SK-N-DZ (cell line): ENCODE measurements around the gene MAP7D3.
"Not testable (repeated sequence)": the region's sequence is repeated elsewhere in the genome, so short reads cannot be mapped to it uniquely, and the experiment has no call there.

Source experiments
- DNase-seq: peaks from one replicate; pipeline ENCODE4 v3.0.0-alpha.2; 2015; ENCODE audit warnings: low spot score

Gene MAP7D3

DNA sequence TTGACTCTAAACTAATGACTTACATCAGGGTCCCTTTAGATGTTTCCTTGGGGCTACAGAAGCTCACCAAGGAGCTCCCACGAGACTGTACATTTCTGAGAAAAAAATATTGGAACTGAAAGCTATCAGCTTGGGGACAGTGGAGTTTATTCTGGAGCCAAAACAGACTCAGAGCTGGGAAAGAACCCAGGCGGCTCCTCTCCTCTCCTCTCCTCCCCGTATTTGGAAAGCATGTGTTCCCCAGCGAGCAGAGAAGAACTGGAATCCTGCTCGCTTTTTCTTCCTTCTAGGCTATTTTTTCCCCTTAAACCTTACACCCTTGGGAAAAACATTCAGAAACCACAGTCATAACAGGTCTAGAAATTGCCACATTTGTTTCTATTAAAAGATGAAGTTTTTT is 4.3 kb upstream of the MAP7D3 start:
- DNase-seq, result no peak

GRCh38 chrX:136250191-136251040 is 784 bp downstream of the MAP7D3 start:
- DNase-seq, result no peak

DNA sequence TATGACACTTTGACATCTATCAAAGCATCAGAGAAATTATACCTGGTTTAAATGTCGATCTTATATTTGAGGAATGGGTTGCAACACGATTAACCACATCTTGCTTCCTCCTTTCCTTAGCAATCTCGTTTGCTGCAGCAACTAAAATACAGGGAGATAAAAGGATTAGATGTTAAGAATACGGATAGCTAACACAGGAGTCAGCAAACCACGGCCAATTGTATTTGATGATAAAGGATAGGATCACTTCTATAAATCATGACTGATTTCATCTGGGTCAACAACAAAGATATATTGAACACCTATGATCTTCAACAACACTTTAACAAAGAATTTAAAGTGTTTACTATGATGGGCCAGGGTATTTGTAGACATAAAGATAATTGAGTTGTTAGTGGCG is 5.0 kb downstream of the MAP7D3 start:
- no peak for DNase-seq

DNA sequence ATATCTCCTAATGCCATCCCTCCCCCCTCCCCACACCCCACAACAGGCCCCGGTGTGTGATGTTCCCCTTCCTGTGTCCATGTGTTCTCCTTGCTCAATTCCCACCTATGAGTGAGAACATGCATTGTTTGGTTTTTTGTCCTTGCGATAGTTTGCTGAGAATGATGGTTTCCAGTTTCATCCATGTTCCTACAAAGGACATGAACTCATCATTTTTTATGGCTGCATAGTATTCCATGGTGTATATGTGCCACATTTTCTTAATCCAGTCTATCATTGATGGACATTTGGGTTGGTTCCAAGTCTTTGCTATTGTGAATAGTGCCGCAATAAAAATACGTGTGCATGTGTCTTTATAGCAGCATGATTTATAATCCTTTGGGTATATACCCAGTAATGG is 13.4 kb downstream of the MAP7D3 start:
- not testable (repeated sequence) for DNase-seq

GRCh38 chrX:136237074-136237473 is 14.1 kb downstream of the MAP7D3 start:
- no peak for DNase-seq

DNA sequence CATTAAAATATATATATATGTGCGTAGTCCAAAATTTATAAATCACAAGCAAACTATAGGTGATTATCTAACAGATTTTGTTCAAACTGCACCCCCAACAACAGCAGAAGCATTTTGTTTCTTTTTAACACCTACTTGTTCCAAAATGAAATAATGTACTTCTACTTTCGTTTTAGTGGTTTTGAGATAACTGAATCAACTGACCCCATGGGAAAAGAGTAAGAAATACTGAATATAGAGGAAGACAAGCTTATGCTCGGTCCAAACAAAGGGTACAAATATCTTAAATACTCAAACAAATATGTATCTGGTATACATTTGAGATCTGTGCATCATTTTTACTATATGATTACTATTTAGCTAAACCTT is 22.4 kb downstream of the MAP7D3 start:
- DNase-seq, result no peak

- DNase-seq, result no peak
Measured at GRCh38 chrX:136227948-136228838, 23.0 kb downstream of the MAP7D3 start.

DNA sequence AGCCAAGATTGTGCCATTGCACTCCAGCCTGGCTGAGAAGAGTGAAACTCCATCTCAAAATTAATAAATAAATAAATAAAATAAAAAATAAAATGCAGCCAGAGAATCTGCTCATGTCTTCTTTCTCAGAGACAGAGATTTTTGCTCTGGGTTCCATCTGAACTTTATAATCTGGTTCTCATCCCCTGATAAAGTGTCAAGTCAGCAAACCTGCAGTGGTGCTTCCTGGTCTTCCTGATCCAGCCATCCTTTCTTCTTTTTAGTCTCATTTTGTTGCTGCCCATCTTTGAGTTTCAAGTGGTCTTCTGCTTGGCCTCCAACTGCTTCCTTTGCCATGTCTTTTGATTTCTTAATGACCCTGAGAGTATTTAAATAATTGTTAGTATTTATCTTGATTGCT is 24.1 kb downstream of the MAP7D3 start:
- DNase-seq, result no peak

- no peak for DNase-seq
Measured at GRCh38 chrX:136221851-136222513, 29.2 kb downstream of the MAP7D3 start.

GRCh38 chrX:136220951-136221350 is 30.2 kb downstream of the MAP7D3 start:
- no peak for DNase-seq

DNA sequence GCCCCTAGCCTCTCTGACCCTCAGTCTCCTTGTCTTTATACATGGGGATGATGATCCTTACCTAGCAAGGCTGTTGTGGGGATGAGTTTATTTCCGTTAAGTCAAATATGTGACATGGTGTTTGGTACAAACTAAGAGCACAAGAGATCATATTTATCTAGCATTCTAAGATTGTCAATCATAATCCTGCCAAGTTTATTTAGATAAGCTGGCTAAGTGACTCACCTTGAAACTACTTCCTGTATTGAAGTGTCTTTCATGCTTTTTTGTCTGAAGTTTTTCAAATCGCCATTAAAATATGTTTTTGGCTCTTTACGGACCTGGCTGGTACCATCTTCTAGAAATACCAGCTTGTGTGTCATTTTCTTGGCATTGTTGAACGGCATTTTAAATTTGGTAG is 30.7 kb downstream of the MAP7D3 start:
- no peak for DNase-seq

DNA sequence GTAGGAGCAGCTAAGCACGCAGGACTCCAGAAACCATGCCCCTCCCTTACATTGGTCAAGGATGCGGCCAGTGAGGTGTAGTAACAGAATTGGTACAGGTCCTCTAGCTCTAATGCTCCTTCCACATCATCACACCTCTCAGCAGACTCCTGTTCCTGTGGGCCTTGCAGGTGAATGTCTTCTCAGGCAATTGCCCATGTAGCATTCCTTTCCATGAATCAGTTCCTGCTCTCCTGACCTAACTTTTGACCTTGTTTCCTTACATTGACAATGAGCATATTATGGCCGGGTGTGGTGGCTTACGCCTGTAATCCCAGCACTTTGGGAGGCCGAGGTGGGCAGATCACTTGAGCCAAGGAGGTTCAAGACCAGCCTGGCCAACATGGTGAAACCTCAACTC is 31.3 kb downstream of the MAP7D3 start:
- DNase-seq, result no peak

- DNase-seq, result no peak
Measured at GRCh38 chrX:136215559-136215958, 35.6 kb downstream of the MAP7D3 start.

DNA sequence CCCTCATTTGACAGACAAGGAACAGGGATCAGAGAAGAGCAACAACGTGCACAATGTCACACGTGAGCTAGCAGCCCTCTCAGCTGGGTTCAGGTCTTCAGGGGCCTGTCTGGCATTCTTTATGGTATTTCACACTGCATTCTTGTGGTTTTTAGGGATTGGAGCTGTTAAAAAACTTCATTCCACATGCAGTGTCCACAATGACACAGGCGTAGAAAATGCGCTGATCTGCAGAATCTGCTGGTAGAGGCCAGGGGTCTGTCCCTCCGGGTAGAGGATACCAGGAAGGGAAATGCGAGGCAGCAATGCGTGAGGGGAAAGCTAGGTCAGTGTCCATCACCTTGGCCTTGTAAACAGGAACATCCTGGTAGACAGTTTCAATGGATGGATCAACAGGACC is 36.6 kb downstream of the MAP7D3 start:
- no peak for DNase-seq

- DNase-seq, result no peak
Measured at GRCh38 chrX:136212557-136213111, 38.6 kb downstream of the MAP7D3 start.

GRCh38 chrX:136211766-136212556 is 39.2 kb downstream of the MAP7D3 start:
- DNase-seq, result no peak

DNA sequence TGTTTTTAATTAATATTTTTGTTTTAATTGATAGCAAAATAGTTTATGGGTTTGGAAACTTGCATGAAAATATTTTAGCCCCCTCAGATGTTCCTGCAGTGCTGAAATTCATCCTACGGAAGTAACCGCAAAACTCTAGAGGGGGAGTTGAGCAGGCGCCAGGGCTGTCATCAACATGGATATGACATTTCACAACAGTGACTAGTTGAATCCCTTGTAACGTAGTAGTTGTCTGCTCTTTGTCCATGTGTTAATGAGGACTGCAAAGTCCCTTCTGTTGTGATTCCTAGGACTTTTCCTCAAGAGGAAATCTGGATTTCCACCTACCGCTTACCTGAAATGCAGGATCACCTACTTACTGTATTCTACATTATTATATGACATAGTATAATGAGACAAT is 40.4 kb downstream of the MAP7D3 start:
- DNase-seq, result no peak

- DNase-seq, result no peak
Measured at GRCh38 chrX:136210243-136210642, 41.0 kb downstream of the MAP7D3 start.

DNA sequence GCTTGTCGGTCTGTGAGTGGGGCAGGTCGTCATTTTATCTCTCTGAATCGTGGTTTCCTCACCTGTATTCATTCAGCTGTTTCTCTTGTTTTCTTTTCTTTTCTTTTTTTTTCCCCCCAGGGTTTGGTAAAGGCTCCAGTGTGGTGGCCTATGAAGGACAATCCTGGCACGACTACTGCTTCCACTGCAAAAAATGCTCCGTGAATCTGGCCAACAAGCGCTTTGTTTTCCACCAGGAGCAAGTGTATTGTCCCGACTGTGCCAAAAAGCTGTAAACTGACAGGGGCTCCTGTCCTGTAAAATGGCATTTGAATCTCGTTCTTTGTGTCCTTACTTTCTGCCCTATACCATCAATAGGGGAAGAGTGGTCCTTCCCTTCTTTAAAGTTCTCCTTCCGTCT is 41.4 kb downstream of the MAP7D3 start:
- DNase-seq, result no peak

- no peak for DNase-seq
Measured at GRCh38 chrX:136209016-136209738, 42.0 kb downstream of the MAP7D3 start.
